Femur (tissue), 1 donor: ENCODE data around the gene IFNA17.
"Not testable (repeated sequence)": the region's sequence is repeated elsewhere in the genome, so short reads cannot be mapped to it uniquely, and the experiment has no call there.

Source experiments
- DNase-seq: peaks from one replicate; pipeline ENCODE4 v3.0.0-alpha.2; 2017

Gene IFNA17

GRCh38 chr9:21210311-21210710, 17.7 kb downstream of the IFNA17 start:
- DNase-seq, result no peak

- not testable (repeated sequence) for DNase-seq
Observed at GRCh38 chr9:21207043-21207442, 21.0 kb downstream of the IFNA17 start, which contains the start of gene IFNA10. TSS of gene IFNA10 (minus strand) at chr9:21207143. CDS start at chr9:21207097, 46 bp downstream.

- no peak for DNase-seq
Observed at GRCh38 chr9:21205204-21205603, 22.8 kb downstream of the IFNA17 start.

GRCh38 chr9:21202105-21202504, 25.9 kb downstream of the IFNA17 start, which contains the start of gene IFNA7:
TSS of gene IFNA7 (minus strand) at chr9:21202205. CDS start at chr9:21202165, 40 bp downstream.
- not testable (repeated sequence) for DNase-seq

- not testable (repeated sequence) for DNase-seq
Observed at GRCh38 chr9:21194867-21195776, 32.9 kb downstream of the IFNA17 start.

GRCh38 chr9:21187487-21187886, 40.5 kb downstream of the IFNA17 start, which contains the start of gene IFNA4:
TSS of gene IFNA4 (minus strand) at chr9:21187587. CDS start at chr9:21187531, 56 bp downstream.
- not testable (repeated sequence) for DNase-seq

- not testable (repeated sequence) for DNase-seq
Observed at GRCh38 chr9:21182810-21183736, 44.9 kb downstream of the IFNA17 start.
